ENCODE data around the gene UHRF1. TPM values are rescaled to one million over a fixed set of nuclear protein-coding genes. Genes with fewer than 3 reads are reported as not detected.

Gene UHRF1
- total RNA-seq, 3 donors from 2014 or later (not counting 1 experiment from before 2014, with no cell fraction given), result 2.8 to 4.6 (median 4.1) TPM

- Mint-ChIP-seq H3K27me3 (ENCODE audit: low read depth in 2 of 2) (no peaks in the 10 kb centered on the region), H3K4me1 (peaks cover 0 to 4% of the 10 kb centered on the region in 2 donors), H3K9me3 (no peaks in the 10 kb centered on the region), H3K27ac (no peak overlapping the region), H3K36me3 (no peaks in the 10 kb centered on the region), H3K4me3 (no peak overlapping the region)
- intact Hi-C loops (cut with micrococcal nuclease), result no loop called here
- ATAC-seq, result no peak
- H3K9me3 ChIP-seq (ENCODE audit: control insufficient read depth, insufficient read depth, low read length), result no peaks in the 10 kb centered on the region
- no peaks in the 10 kb centered on the region for H3K27me3 ChIP-seq (ENCODE audit: control insufficient read depth, insufficient read depth, low read length)
- DNase-seq, result no peak
- no peaks in the 10 kb centered on the region for H3K36me3 ChIP-seq (ENCODE audit: control insufficient read depth, insufficient read depth, low read length)
- no peak overlapping the region for H3K27ac ChIP-seq (ENCODE audit: low read length)
- TF ChIP-seq, protein P1, sequence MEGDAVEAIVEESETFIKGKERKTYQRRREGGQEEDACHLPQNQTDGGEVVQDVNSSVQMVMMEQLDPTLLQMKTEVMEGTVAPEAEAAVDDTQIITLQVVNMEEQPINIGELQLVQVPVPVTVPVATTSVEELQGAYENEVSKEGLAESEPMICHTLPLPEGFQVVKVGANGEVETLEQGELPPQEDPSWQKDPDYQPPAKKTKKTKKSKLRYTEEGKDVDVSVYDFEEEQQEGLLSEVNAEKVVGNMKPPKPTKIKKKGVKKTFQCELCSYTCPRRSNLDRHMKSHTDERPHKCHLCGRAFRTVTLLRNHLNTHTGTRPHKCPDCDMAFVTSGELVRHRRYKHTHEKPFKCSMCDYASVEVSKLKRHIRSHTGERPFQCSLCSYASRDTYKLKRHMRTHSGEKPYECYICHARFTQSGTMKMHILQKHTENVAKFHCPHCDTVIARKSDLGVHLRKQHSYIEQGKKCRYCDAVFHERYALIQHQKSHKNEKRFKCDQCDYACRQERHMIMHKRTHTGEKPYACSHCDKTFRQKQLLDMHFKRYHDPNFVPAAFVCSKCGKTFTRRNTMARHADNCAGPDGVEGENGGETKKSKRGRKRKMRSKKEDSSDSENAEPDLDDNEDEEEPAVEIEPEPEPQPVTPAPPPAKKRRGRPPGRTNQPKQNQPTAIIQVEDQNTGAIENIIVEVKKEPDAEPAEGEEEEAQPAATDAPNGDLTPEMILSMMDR (IDR thresholded peaks at IDR 0.05), result no peak
- H3K4me1 ChIP-seq (ENCODE audit: control insufficient read depth, insufficient read depth, low read length), result no peaks in the 10 kb centered on the region
- H3K4me3 ChIP-seq (ENCODE audit: low read length), result no peak overlapping the region
- over 99% methylated on average over 8 of the region's 8 CpGs for WGBS (ENCODE audit: insufficient coverage)
Observed at GRCh38 chr19:4957981-4958380, 48.7 kb downstream of the UHRF1 start.

DNA sequence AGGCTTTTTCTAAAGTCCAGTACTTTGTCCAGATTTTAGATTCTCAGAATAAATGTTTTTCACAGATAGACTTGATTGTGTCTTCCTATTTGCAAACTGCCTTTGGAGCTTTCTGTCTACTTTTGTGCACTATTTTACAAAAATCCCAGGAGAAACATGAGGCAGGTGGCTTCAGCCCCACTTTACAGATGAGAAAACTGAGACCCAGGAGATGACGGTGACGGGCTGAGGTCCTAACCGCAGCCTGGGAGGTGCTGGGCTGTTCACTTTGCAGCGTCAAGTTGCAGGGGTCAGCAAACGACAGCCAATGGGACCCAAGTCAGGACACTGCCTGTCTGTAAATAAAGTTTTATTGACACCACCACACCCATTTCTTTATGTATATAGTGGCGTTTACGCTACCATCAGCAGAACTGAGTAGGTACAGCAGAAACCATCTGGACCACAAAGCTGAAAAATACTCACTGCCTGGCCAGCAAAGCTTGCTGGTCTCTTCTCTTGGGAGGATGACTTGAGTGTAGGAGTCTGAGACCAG, 52.9 kb downstream of the UHRF1 start:
- no peaks in the 10 kb centered on the region for H3K4me1 Mint-ChIP-seq
- no peak for ATAC-seq
- WGBS (ENCODE audit: insufficient coverage), result 99% methylated on average over 7 of the region's 7 CpGs

GRCh38 chr19:4965061-4965460, 55.8 kb downstream of the UHRF1 start:
- no peaks in the 10 kb centered on the region for H3K27me3 ChIP-seq (ENCODE audit: control insufficient read depth, insufficient read depth, low read length)
- no peaks in the 10 kb centered on the region for H3K27me3 Mint-ChIP-seq (ENCODE audit: low read depth in 2 of 2)
- no peaks in the 10 kb centered on the region for H3K36me3 ChIP-seq (ENCODE audit: control insufficient read depth, insufficient read depth, low read length)
- WGBS (ENCODE audit: insufficient coverage), result 98% methylated on average over 6 of the region's 6 CpGs
- H3K9me3 Mint-ChIP-seq, result no peaks in the 10 kb centered on the region
- no peak overlapping the region for H3K4me3 ChIP-seq (ENCODE audit: low read length)
- no peaks in the 10 kb centered on the region for H3K36me3 Mint-ChIP-seq
- H3K9me3 ChIP-seq (ENCODE audit: control insufficient read depth, insufficient read depth, low read length), result no peaks in the 10 kb centered on the region
- ATAC-seq (no peak), DNase-seq (no peak)
- no peak overlapping the region for H3K4me3 Mint-ChIP-seq
- no peak overlapping the region for H3K27ac Mint-ChIP-seq
- H3K4me1 ChIP-seq (ENCODE audit: control insufficient read depth, insufficient read depth, low read length), result peaks cover 15% of the 10 kb centered on the region
- TF ChIP-seq, protein P1 (IDR thresholded peaks at IDR 0.05), result no peak
- intact Hi-C loops (cut with micrococcal nuclease), result no loop called here
- H3K4me1 Mint-ChIP-seq, result peaks cover 10 to 14% of the 10 kb centered on the region in 2 donors
- no peak overlapping the region for H3K27ac ChIP-seq (ENCODE audit: low read length)

More for the DNA sequence above, 52.9 kb downstream of the UHRF1 start:
- H3K27ac ChIP-seq (ENCODE audit: low read length), result no peak overlapping the region
- H3K36me3 ChIP-seq (ENCODE audit: control insufficient read depth, insufficient read depth, low read length), result no peaks in the 10 kb centered on the region
- no peaks in the 10 kb centered on the region for H3K9me3 Mint-ChIP-seq
- no peaks in the 10 kb centered on the region for H3K36me3 Mint-ChIP-seq
- H3K27me3 Mint-ChIP-seq (ENCODE audit: low read depth in 2 of 2), result no peaks in the 10 kb centered on the region
- no peaks in the 10 kb centered on the region for H3K9me3 ChIP-seq (ENCODE audit: control insufficient read depth, insufficient read depth, low read length)
- TF ChIP-seq, protein P1 (IDR thresholded peaks at IDR 0.05), result no peak
- intact Hi-C loops (cut with micrococcal nuclease), result no loop called here
- H3K27me3 ChIP-seq (ENCODE audit: control insufficient read depth, insufficient read depth, low read length), result no peaks in the 10 kb centered on the region
- H3K4me1 ChIP-seq (ENCODE audit: control insufficient read depth, insufficient read depth, low read length), result no peaks in the 10 kb centered on the region
- H3K4me3 ChIP-seq (ENCODE audit: low read length), result no peak overlapping the region
- DNase-seq, result no peak
- H3K27ac Mint-ChIP-seq, result no peak overlapping the region
- no peak overlapping the region for H3K4me3 Mint-ChIP-seq

DNA sequence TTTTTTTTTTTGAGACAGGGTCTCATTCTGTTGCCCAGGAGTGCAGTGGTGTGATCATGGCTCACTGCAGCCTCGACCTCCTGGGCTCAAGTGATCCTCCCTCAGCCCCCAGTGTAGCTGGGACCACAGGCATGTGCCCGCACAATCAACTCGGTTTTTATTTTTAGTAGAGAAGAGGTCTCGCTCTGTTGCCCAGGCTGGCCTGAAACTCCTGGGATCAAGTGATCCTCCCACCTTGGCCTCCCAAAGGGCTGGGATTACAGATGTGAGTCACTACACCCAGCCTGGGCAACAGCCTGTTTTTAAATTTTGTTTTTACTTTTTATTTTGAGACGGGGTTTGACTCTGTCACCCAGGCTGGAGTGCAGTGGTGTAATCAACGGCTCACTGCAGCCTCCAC, 57.3 kb downstream of the UHRF1 start:
- no peak overlapping the region for H3K4me3 Mint-ChIP-seq
- no peak overlapping the region for H3K27ac Mint-ChIP-seq
- 92% methylated on average over 6 of the region's 6 CpGs for WGBS (ENCODE audit: insufficient coverage)
- H3K36me3 ChIP-seq (ENCODE audit: control insufficient read depth, insufficient read depth, low read length), result no peaks in the 10 kb centered on the region
- peaks cover 26 to 29% of the 10 kb centered on the region in 2 donors for H3K4me1 Mint-ChIP-seq
- H3K36me3 Mint-ChIP-seq, result no peaks in the 10 kb centered on the region
- H3K9me3 ChIP-seq (ENCODE audit: control insufficient read depth, insufficient read depth, low read length), result no peaks in the 10 kb centered on the region
- no peaks in the 10 kb centered on the region for H3K9me3 Mint-ChIP-seq
- no peaks in the 10 kb centered on the region for H3K27me3 Mint-ChIP-seq (ENCODE audit: low read depth in 2 of 2)
- intact Hi-C loops (cut with micrococcal nuclease), result no loop called here
- peaks cover 30% of the 10 kb centered on the region for H3K4me1 ChIP-seq (ENCODE audit: control insufficient read depth, insufficient read depth, low read length)
- ATAC-seq (no peak), DNase-seq (no peak)
- no peak overlapping the region for H3K27ac ChIP-seq (ENCODE audit: low read length)
- no peaks in the 10 kb centered on the region for H3K27me3 ChIP-seq (ENCODE audit: control insufficient read depth, insufficient read depth, low read length)
- H3K4me3 ChIP-seq (ENCODE audit: low read length), result no peak overlapping the region
- TF ChIP-seq, protein P1 (IDR thresholded peaks at IDR 0.05), result no peak
